T-helper 2 cell treated with Interferon-gamma antibody and Interleukin-4, amounts not matched to agents 5 μg/mL and 100 μg/mL, for 36 hours (primary cell): ENCODE results near the gene RAI1.

Experiments
- DNase-seq: peaks from one replicate; pipeline ENCODE4 v3.0.0; 2021; ENCODE audit warnings: low spot score
- H3K27ac Mint-ChIP-seq: one replicate; pipeline ENCODE4 v1.8.0; 2021; ENCODE audit warnings: mild to moderate bottlenecking, mixed read lengths
- H3K27me3 Mint-ChIP-seq: one replicate; pipeline ENCODE4 v1.8.0; 2021; ENCODE audit warnings: low read depth, mixed read lengths
- H3K36me3 Mint-ChIP-seq: one replicate; pipeline ENCODE4 v1.8.0; 2021; ENCODE audit warnings: low read depth, mixed read lengths
- H3K4me1 Mint-ChIP-seq: one replicate; pipeline ENCODE4 v1.8.0; 2021; ENCODE audit warnings: low read depth, mixed read lengths
- H3K4me3 Mint-ChIP-seq: one replicate; pipeline ENCODE4 v1.8.0; 2022; ENCODE audit warnings: mild to moderate bottlenecking, moderate library complexity, mixed read lengths
- H3K9me3 Mint-ChIP-seq: one replicate; pipeline ENCODE4 v1.8.0; 2021; ENCODE audit warnings: mixed read lengths

RAI1 gene

DNA sequence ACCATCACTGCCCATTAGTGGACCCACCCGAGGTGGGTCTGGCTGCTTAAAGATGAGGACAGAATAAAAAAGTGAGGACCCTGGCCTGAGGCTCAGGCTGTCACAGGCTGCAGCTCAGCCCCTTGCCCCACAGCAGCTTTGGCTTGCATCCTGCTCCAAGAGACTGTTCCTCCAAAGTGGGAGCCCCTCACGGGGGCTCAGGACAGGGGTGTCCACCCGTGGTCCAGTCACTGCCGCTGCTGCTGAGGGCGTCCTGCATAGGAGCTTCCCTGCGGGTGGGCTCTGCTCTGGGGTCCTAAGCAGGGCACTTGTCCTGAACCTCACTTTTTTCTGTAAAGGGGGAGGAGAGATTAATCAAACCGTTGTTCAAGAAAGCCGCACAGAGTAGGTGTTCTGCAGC lies 107.7 kb downstream of the RAI1 start:
- Mint-ChIP-seq H3K4me1 (peaks cover 25% of the 10 kb centered on the region), H3K9me3 (no peaks in the 10 kb centered on the region), H3K36me3 (peaks cover 8% of the 10 kb centered on the region), H3K4me3 (no peak overlapping the region), H3K27me3 (peaks cover 8% of the 10 kb centered on the region), H3K27ac (no peak overlapping the region)
- no peak for DNase-seq

DNA sequence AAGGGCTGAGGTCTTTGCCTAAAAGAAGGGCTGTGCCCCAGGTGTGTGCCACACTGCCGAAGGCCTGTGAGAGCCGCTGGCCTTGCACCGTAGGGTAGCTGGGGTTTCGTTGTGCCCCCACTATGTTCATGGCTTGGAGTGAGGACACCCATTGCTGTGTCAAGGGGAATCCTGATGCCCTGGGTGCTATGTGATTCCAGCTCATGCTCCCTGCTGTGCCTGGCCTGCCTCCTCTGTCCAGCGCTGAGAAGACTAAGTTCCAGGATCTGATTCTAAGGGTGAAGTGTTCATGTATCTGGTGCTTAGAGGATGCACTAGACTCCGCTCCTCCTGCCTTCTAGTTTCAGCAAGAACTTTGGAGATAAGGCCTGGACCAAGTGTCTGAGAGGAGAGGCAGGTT lies 108.2 kb downstream of the RAI1 start:
- Mint-ChIP-seq H3K9me3 (no peaks in the 10 kb centered on the region), H3K36me3 (peaks cover 10% of the 10 kb centered on the region), H3K27ac (peak overlapping the region; percentile 49), H3K27me3 (peaks cover 8% of the 10 kb centered on the region), H3K4me3 (no peak overlapping the region), H3K4me1 (peaks cover 27% of the 10 kb centered on the region)
- DNase-seq: no peak

DNA sequence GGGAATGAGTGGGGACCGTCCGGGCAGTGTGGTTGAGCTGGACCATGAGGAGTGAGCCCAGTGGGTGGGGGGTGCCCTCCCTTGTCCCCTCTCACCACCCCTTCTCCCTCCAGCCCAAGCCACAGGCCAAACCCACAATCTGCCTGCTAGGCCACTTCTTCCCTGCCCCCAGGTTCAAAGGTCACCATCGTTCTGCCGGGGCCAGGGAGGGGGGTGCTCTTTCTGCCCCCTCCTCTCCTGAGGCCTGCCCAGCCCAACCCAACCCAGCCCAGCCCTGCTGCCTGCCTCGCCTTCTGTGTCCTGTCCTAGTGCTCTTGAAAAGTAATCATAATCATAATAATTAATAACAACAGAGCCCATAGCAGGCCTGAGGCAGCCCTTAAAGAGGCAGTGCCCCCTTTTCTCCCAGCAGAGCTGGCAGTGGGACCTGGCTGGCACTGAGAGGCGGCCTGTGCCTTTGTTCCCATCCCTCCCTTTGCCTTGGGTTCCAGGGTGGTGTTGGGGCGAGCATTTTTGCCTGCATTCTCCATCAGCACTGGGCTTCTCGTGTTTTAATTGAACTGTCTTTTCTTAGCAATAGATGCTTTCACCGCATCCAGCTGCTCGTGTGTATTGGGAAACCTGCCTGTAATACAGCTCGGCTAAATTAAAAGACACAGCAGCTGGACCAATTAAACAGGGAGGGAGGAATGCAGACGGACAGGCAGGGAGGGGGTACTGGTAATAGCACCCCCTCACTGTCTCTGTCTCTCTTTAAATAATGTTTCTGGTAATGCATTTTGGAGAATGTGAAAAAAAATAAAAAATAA lies 108.8 kb downstream of the RAI1 start:
- Mint-ChIP-seq H3K4me1 (peaks cover 24% of the 10 kb centered on the region), H3K9me3 (no peaks in the 10 kb centered on the region), H3K4me3 (no peak overlapping the region), H3K36me3 (peaks cover 8% of the 10 kb centered on the region), H3K27ac (peak overlapping the region; percentile 49), H3K27me3 (peaks cover 4% of the 10 kb centered on the region)
- DNase-seq: no peak

DNA sequence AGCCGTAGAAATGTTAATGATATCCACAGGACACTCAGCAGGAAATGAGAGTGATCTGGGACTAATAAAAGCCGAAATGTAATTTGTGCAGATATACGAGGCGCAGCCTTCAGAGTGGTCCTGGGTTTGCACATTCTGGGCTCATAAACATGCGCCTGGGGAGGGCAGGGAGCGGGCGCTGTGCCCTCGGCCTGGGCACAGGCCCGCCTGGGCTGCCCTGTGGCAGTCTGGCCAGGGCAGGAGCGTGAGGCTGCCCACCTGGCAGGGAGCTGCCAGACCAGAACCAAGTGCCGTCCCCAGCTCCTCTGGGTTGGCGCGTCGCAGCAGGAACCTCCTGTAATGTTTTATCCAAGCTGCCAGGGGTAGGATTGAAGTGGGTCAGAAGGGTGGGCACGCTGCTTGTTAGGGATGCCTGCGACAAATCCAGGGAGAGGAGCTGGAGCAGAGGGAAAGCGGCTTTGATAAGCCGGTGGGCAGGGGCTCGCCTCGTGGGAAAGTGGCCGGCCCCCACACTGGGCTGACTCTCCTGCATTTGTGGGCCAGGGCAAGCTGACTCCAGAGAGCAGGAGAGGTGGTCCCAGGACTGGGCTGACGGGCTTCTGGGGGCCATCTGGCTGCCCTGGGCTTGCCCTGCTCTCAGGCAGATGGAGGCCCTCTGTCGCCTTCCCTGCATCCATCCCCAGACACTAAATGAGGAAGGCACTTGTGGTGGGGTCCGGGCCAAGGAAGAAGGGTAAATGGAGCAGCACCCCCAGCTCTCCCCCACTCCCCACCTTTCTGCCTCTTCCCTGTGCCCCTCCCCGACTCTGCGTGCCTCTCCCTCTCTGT lies 109.6 kb downstream of the RAI1 start:
- Mint-ChIP-seq H3K9me3 (no peaks in the 10 kb centered on the region), H3K4me3 (no peak overlapping the region), H3K27me3 (no peaks in the 10 kb centered on the region), H3K27ac (no peak overlapping the region), H3K36me3 (peaks cover 7% of the 10 kb centered on the region), H3K4me1 (peaks cover 22% of the 10 kb centered on the region)
- DNase-seq: no peak

GRCh38 chr17:17792037-17792550 lies 110.8 kb downstream of the RAI1 start:
- DNase-seq: no peak
- Mint-ChIP-seq H3K4me3 (peak overlapping the region; percentile 52), H3K4me1 (peaks cover 22% of the 10 kb centered on the region), H3K36me3 (peaks cover 7% of the 10 kb centered on the region), H3K9me3 (no peaks in the 10 kb centered on the region), H3K27ac (peak overlapping the region; percentile 49), H3K27me3 (no peaks in the 10 kb centered on the region)

DNA sequence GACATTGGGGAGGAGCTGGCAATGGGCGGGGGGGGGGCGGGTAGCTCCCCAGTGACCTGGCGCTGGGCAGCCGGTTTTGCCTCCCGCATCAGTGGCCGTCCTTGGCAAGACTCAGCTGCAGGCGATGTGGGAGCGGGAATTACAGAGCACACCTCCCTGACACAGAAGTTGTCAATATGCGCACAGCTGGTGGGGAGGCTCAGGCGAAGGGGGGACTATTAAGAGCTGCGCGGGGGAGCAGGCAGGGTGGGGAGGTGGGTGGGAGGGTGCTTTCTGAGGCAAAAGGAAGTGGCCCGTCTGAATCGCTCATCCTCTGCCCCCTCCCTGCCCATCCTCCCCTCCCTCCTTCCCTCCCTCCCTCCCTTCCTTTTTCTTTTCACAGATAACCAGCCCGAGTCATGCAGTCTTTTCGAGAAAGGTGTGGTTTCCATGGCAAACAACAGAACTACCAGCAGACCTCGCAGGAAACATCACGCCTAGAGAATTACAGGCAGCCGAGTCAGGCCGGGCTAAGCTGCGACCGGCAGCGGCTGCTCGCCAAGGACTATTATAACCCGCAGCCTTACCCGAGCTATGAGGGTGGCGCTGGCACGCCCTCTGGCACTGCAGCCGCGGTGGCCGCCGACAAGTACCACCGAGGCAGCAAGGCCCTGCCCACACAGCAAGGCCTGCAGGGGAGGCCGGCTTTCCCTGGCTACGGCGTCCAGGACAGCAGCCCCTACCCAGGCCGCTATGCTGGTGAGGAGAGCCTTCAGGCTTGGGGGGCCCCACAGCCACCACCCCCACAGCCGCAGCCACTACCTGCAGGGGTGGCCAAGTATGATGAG lies 111.5 kb downstream of the RAI1 start:
- Mint-ChIP-seq H3K4me1 (peaks cover 22% of the 10 kb centered on the region), H3K36me3 (peaks cover 7% of the 10 kb centered on the region), H3K27me3 (no peaks in the 10 kb centered on the region), H3K27ac (peak overlapping the region; percentile 80), H3K9me3 (no peaks in the 10 kb centered on the region), H3K4me3 (peak overlapping the region; percentile 56)
- DNase-seq: peak; percentile 60

DNA sequence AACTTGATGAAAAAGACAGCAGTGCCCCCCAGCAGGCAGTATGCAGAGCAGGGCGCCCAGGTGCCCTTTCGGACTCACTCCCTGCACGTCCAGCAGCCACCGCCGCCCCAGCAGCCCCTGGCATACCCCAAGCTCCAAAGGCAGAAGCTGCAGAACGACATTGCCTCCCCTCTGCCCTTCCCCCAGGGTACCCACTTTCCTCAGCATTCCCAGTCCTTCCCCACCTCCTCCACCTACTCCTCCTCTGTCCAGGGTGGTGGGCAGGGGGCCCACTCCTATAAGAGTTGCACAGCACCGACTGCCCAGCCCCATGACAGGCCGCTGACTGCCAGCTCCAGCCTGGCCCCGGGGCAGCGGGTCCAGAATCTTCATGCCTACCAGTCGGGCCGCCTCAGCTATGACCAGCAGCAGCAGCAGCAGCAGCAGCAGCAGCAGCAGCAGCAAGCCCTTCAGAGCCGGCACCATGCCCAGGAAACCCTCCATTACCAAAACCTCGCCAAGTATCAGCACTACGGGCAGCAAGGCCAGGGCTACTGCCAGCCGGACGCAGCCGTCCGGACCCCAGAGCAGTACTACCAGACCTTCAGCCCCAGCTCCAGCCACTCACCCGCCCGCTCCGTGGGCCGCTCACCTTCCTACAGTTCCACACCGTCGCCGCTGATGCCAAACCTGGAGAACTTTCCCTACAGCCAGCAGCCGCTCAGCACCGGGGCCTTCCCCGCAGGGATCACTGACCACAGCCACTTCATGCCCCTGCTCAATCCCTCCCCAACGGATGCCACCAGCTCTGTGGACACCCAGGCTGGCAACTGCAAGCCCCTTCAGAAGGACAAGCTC lies 112.3 kb downstream of the RAI1 start:
- peak overlapping the region; percentile 56 for H3K4me3 Mint-ChIP-seq
- H3K27ac Mint-ChIP-seq: peak overlapping the region; percentile 80
- no peak for DNase-seq
- peaks cover 22% of the 10 kb centered on the region for H3K4me1 Mint-ChIP-seq
- H3K36me3 Mint-ChIP-seq: peaks cover 7% of the 10 kb centered on the region
- H3K27me3 Mint-ChIP-seq: no peaks in the 10 kb centered on the region
- H3K9me3 Mint-ChIP-seq: no peaks in the 10 kb centered on the region

DNA sequence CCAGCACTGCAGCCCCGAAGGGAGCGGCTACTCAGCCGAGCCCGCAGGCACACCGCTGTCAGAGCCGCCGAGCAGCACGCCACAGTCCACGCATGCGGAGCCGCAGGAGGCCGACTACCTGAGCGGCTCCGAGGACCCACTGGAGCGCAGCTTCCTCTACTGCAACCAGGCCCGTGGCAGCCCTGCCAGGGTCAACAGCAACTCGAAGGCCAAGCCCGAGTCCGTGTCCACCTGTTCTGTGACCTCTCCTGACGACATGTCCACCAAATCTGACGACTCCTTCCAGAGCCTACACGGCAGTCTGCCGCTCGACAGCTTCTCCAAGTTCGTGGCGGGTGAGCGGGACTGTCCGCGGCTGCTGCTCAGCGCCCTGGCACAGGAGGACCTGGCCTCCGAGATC lies 113.1 kb downstream of the RAI1 start:
- no peak overlapping the region for H3K4me3 Mint-ChIP-seq
- peaks cover 22% of the 10 kb centered on the region for H3K4me1 Mint-ChIP-seq
- H3K27ac Mint-ChIP-seq: peak overlapping the region; percentile 41
- H3K36me3 Mint-ChIP-seq: peaks cover 7% of the 10 kb centered on the region
- no peaks in the 10 kb centered on the region for H3K9me3 Mint-ChIP-seq
- no peaks in the 10 kb centered on the region for H3K27me3 Mint-ChIP-seq
- no peak for DNase-seq

GRCh38 chr17:17795296-17795695 lies 114.0 kb downstream of the RAI1 start:
- DNase-seq: no peak
- no peaks in the 10 kb centered on the region for H3K27me3 Mint-ChIP-seq
- peaks cover 7% of the 10 kb centered on the region for H3K36me3 Mint-ChIP-seq
- peaks cover 22% of the 10 kb centered on the region for H3K4me1 Mint-ChIP-seq
- H3K9me3 Mint-ChIP-seq: no peaks in the 10 kb centered on the region
- H3K4me3 Mint-ChIP-seq: no peak overlapping the region
- H3K27ac Mint-ChIP-seq: no peak overlapping the region

GRCh38 chr17:17795946-17796786 lies 114.9 kb downstream of the RAI1 start:
- DNase-seq: no peak
- H3K4me3 Mint-ChIP-seq: no peak overlapping the region
- no peak overlapping the region for H3K27ac Mint-ChIP-seq
- H3K27me3 Mint-ChIP-seq: no peaks in the 10 kb centered on the region
- no peaks in the 10 kb centered on the region for H3K9me3 Mint-ChIP-seq
- peaks cover 7% of the 10 kb centered on the region for H3K36me3 Mint-ChIP-seq
- peaks cover 22% of the 10 kb centered on the region for H3K4me1 Mint-ChIP-seq

GRCh38 chr17:17796787-17797061 lies 115.5 kb downstream of the RAI1 start:
- no peaks in the 10 kb centered on the region for H3K9me3 Mint-ChIP-seq
- H3K4me1 Mint-ChIP-seq: peaks cover 22% of the 10 kb centered on the region
- DNase-seq: no peak
- H3K27me3 Mint-ChIP-seq: no peaks in the 10 kb centered on the region
- H3K36me3 Mint-ChIP-seq: peaks cover 7% of the 10 kb centered on the region
- no peak overlapping the region for H3K27ac Mint-ChIP-seq
- H3K4me3 Mint-ChIP-seq: no peak overlapping the region

DNA sequence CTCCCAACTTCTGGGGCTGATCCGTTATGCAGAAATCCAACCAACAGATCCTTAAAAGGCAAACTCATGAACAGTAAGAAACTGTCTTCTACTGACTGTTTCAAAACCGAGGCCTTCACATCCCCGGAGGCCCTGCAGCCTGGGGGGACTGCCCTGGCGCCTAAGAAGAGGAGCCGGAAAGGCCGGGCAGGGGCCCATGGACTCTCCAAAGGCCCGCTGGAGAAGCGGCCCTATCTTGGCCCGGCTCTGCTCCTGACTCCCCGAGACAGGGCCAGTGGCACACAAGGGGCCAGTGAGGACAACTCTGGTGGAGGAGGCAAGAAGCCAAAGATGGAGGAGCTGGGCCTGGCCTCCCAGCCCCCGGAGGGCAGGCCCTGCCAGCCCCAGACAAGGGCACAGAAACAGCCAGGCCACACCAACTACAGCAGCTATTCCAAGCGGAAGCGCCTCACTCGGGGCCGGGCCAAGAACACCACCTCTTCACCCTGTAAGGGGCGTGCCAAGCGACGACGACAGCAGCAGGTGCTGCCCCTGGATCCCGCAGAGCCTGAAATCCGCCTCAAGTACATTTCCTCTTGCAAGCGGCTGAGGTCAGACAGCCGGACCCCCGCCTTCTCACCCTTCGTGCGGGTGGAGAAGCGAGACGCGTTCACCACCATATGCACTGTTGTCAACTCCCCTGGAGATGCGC lies 116.0 kb downstream of the RAI1 start:
- Mint-ChIP-seq H3K9me3 (no peaks in the 10 kb centered on the region), H3K27ac (no peak overlapping the region), H3K36me3 (peaks cover 7% of the 10 kb centered on the region), H3K4me3 (no peak overlapping the region), H3K4me1 (peaks cover 18% of the 10 kb centered on the region), H3K27me3 (no peaks in the 10 kb centered on the region)
- no peak for DNase-seq
